ENCODE measurements around the gene SPIRE1.

SPIRE1 gene

DNA sequence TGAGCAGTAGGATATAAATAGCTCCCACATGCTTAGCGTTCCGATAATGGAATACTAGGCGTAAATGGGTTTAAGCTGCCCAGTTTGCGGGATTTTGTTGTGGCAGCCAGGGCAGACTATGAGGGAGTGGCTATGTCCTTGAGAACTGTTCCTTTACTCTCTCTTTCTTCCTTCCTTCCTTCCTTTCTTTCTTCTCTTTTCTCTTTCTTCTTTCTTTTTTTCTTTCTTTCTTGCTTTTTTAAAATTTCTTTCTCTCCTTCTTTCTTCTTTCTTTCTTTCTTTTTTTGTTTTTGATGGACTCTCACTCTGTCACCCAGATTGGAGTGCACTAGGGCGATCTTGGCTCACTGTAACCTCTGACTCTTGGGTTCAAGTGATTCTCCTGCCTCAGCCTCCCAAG lies 259.3 kb downstream of the SPIRE1 start:
- no peak for TF ChIP-seq CTCF (IDR thresholded peaks at IDR 0.05; ENCODE audit: low read depth, low read length, missing control alignments)
- DNase-seq (ENCODE audit: low read depth): no peak
- in situ Hi-C loops (cut with HindIII; ENCODE audit: low sequenced_read_pairs): no loop called here
- no peak overlapping the region for H3K4me3 ChIP-seq (ENCODE audit: low read depth, low read length)

DNA sequence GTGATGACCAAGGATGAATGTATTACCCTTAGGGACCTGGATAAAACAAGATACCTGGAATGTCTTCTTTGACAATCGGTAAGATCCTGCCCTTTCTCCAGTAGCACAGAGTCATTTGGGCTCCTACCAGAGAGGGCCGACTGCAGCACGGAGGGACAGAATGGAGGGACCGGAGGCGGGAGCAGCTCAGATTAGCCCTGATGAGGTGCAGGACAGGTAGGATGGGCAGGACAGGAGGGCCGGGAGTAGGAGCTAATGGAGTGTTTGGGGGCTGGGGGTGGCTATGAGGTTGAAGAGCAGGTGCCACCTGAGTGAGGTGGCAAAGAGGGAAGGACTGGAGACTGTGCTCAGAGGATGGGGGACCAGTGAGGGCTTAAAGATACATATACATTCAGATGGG lies 260.1 kb downstream of the SPIRE1 start:
- no peak overlapping the region for H3K4me3 ChIP-seq (ENCODE audit: low read depth, low read length)
- TF ChIP-seq CTCF (IDR thresholded peaks at IDR 0.05; ENCODE audit: low read depth, low read length, missing control alignments): no peak
- in situ Hi-C loops (cut with HindIII; ENCODE audit: low sequenced_read_pairs): no loop called here
- DNase-seq (ENCODE audit: low read depth): no peak

DNA sequence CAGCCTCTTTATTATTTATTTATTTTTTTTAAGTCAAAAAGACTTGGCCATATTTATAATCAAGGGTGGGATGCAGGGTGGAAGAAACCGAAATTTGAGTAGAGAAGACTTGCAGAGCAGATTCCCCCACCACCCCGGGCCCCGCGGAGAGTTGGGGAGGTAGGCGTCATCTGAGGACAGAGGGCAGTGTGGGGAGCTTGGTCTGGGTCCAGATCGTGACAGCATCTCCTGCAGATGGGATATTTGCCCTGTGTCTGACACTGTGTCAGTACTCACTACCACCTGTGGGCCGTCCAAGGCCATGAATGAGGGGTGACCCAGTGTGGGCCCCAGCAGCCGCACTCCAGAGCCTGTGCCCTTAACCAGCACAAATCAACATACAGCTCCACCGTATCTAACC lies 260.7 kb downstream of the SPIRE1 start:
- in situ Hi-C loops (cut with HindIII; ENCODE audit: low sequenced_read_pairs): no loop called here
- no peak for TF ChIP-seq CTCF (IDR thresholded peaks at IDR 0.05; ENCODE audit: low read depth, low read length, missing control alignments)
- no peak for DNase-seq (ENCODE audit: low read depth)
- no peak overlapping the region for H3K4me3 ChIP-seq (ENCODE audit: low read depth, low read length)
